Measurements from ENCODE around the gene ZCCHC2.

GRCh38 chr18:62574776-62575175 is 52.0 kb downstream of the ZCCHC2 start:
- TF ChIP-seq, protein P1, sequence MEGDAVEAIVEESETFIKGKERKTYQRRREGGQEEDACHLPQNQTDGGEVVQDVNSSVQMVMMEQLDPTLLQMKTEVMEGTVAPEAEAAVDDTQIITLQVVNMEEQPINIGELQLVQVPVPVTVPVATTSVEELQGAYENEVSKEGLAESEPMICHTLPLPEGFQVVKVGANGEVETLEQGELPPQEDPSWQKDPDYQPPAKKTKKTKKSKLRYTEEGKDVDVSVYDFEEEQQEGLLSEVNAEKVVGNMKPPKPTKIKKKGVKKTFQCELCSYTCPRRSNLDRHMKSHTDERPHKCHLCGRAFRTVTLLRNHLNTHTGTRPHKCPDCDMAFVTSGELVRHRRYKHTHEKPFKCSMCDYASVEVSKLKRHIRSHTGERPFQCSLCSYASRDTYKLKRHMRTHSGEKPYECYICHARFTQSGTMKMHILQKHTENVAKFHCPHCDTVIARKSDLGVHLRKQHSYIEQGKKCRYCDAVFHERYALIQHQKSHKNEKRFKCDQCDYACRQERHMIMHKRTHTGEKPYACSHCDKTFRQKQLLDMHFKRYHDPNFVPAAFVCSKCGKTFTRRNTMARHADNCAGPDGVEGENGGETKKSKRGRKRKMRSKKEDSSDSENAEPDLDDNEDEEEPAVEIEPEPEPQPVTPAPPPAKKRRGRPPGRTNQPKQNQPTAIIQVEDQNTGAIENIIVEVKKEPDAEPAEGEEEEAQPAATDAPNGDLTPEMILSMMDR (IDR thresholded peaks at IDR 0.05): no peak
- no peak for TF ChIP-seq POLR2A (IDR thresholded peaks at IDR 0.05)
- no peak for TF ChIP-seq EP300 (IDR thresholded peaks at IDR 0.05)
- TF ChIP-seq POLR2AphosphoS5 (IDR thresholded peaks at IDR 0.05): no peak
